22Rv1 (cell line): ENCODE data around the gene SERPINI1.

Experiments used
- H3K27ac ChIP-seq: fragments of 450-650 bp; 2 replicates; pipeline ENCODE4 v1.5.1; 2017
- ZFX ChIP-seq: fragments of 450-650 bp; IDR thresholded peaks from 2 replicates; pipeline ENCODE4 v1.6.1; 2017; ENCODE audit warnings: antibody characterized with exemption, borderline replicate concordance
- TF ChIP-seq, protein P1 (sequence below): fragments of 450-650 bp; IDR thresholded peaks from 2 replicates; pipeline ENCODE4 v1.5.1; 2017; ENCODE audit warnings: mild to moderate bottlenecking

SERPINI1 gene

DNA sequence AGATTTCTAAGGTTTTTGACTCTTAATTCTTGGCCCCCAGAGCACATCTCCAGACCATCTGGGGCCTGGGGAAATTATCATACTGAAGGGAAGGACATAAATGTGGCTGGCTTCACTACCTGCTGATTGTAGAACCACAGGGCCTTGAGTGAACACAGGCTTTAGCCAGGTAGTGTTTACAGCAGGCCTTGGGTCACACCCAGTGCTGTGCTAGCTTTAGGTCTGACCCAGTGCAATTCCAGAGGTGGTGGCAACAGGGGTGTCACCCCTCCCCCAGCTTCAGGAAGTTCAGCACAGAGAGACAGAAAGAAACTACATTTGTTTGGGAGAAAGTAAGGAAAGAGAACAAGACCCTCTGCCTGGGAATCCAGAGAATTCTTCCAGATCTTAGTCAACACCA lies 25.0 kb upstream of the SERPINI1 start:
- no peak overlapping the region for H3K27ac ChIP-seq
- TF ChIP-seq, protein P1, sequence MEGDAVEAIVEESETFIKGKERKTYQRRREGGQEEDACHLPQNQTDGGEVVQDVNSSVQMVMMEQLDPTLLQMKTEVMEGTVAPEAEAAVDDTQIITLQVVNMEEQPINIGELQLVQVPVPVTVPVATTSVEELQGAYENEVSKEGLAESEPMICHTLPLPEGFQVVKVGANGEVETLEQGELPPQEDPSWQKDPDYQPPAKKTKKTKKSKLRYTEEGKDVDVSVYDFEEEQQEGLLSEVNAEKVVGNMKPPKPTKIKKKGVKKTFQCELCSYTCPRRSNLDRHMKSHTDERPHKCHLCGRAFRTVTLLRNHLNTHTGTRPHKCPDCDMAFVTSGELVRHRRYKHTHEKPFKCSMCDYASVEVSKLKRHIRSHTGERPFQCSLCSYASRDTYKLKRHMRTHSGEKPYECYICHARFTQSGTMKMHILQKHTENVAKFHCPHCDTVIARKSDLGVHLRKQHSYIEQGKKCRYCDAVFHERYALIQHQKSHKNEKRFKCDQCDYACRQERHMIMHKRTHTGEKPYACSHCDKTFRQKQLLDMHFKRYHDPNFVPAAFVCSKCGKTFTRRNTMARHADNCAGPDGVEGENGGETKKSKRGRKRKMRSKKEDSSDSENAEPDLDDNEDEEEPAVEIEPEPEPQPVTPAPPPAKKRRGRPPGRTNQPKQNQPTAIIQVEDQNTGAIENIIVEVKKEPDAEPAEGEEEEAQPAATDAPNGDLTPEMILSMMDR = no peak
- TF ChIP-seq ZFX = no peak

DNA sequence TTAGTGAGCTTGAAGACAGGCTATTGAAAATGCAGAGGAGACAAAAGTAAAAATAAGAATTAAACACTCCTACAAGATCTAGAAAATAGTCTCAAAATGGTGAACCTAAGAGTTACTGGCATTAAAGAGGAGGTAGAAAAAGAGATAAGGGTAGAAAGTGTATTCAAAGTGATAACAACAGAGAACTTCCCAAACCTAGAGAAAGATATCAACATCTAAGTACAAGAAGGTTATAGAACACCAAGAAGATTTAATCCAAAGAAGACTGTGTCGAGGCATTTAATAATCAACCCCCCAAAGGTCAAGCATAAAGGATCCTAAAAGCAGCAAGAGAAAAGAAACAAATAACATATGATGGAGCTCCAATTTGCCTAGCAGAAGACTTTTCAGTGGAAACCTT lies 24.1 kb upstream of the SERPINI1 start:
- H3K27ac ChIP-seq = no peak overlapping the region
- TF ChIP-seq, protein P1 = no peak
- TF ChIP-seq ZFX = no peak

DNA sequence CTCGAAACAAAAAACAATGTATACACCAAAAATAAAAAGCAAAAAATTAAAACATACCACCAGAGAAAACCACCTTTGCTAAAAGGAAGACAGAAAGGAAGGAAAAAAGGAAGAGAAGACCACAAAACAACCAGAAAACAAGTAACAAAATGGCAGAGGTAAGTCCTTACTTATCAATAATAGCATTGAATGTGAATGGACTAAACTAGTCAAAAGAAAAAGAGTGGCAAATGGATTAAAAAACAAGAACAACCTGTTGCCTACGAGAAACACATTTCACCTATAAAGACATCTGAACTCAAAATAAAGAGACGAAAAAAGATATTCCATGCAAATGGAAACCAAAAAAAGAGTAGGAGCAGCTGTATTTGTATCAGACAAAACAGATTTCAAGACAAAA lies 23.1 kb upstream of the SERPINI1 start:
- TF ChIP-seq, protein P1 = no peak
- no peak overlapping the region for H3K27ac ChIP-seq

DNA sequence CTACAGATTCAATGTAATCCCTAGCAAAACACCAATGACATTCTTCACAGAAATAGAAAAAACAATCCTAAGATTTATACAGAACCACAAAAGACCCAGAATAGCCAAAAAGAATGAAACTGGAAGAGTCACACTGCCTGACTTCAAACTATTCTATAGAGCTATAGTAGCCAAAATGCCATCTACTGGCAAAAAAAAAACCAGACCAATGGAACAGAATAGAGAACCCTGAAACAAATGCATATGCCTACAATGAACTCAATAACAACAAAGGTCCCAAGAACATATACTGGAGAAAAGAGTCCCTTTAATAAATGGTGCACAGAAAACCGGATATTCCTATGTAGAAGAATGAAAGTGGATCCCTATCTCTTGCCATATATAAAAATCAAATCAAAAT lies 20.6 kb upstream of the SERPINI1 start:
- H3K27ac ChIP-seq = no peak overlapping the region
- TF ChIP-seq, protein P1 = no peak
- no peak for TF ChIP-seq ZFX

DNA sequence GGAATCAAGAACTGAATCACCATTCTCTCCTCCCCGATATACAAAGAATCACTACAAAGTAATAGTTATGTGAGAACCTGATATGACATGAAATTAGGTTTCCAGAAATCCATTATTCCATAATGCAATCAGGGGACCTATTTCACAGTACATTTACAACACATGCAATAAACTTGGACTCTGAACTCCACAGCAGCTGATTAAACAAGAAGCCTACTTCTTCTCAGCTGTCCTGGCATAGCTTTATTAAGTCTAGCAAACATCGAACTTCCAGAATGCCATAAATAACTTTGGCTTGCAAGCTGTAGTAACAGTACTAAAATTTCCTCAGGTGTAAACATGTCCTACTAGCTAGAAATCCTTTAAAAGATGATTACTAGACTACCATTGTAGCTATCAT lies 18.6 kb upstream of the SERPINI1 start:
- no peak for TF ChIP-seq ZFX
- TF ChIP-seq, protein P1 = no peak
- no peak overlapping the region for H3K27ac ChIP-seq

DNA sequence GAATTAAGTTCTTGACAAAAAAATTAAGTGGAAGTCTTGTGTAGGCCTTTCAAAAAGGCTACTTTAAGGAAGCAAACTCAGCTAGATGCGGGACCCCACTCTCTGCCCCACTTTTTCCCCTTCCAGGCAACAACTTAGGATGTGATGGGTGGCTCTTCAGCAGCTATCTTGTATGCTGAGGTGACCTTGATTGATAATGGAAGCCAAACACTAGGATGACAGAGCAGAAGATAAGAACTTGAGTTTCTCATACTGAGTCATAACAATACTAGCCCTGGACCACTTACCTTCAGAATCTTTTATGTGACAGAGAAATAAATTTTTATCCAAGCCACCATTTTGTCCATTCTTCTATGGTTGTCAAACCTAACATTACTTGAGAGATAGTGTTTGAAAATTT lies 16.9 kb upstream of the SERPINI1 start:
- TF ChIP-seq, protein P1 = no peak
- H3K27ac ChIP-seq = no peak overlapping the region

DNA sequence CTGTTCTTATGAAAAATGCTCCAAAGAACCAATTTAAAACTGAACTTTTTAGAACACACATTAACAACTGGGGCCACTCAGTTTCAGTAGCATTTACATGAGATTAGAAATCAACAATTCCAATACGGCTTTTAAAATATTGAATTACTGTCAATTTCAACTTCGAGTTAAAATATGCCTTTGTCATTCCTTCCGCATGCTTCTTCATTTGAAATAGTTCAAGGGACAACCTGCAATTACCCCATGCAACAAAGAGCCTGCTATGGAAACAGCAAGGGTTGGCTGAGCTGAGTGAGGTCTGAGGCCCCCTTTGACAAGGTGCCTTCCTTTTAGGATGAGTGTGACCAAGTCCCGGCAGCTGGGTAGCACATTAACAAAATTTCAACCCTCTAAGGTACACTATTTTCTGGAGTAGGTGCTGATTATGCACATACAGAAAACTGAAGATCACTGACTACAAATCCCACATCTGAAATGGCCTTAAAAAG lies 12.5 kb upstream of the SERPINI1 start:
- no peak overlapping the region for H3K27ac ChIP-seq
- TF ChIP-seq ZFX = no peak
- TF ChIP-seq, protein P1 = no peak
